Amygdala (tissue), 56 donors: ENCODE data around the gene H6PD.

Source experiments
- DNase-seq, 56 donors: peaks; one replicate each; lab custom pipeline; 2025; lab: John Stamatoyannopoulos, UW

The H6PD gene

DNA sequence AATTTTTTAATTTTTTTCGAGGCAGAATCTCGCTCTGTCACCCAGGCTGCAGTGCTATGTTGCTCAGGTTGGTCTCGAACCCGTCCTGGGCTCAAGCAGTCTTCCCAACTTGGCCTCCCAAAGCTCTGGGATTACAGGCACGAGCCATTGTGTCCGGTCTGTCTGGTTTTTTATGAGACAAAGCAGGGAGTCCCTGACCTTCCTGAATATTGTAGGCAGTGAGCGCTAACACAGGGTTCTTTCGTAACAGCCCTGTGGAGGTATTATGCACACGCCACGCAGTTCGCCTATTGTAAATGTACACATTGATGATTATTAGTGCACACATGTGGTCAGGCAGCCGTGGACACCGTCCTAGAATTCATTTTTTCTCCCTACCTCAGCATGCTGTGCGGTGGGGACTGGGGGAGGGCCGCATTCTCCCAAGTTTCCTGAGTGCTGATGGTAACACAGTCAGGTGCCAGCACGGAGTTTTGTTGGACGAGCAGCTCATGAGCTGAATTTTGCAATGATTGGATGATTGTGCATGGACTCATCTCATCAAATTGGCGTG, 77.7 kb downstream of the H6PD start:
- DNase-seq, result no peak

- DNase-seq, result no peak
Observed at GRCh38 chr1:9313576-9313975, 79.0 kb downstream of the H6PD start.

- DNase-seq, result no peak
Observed at GRCh38 chr1:9314111-9314510, 79.5 kb downstream of the H6PD start.

GRCh38 chr1:9314711-9315379, 80.3 kb downstream of the H6PD start:
- DNase-seq, result no peak

DNA sequence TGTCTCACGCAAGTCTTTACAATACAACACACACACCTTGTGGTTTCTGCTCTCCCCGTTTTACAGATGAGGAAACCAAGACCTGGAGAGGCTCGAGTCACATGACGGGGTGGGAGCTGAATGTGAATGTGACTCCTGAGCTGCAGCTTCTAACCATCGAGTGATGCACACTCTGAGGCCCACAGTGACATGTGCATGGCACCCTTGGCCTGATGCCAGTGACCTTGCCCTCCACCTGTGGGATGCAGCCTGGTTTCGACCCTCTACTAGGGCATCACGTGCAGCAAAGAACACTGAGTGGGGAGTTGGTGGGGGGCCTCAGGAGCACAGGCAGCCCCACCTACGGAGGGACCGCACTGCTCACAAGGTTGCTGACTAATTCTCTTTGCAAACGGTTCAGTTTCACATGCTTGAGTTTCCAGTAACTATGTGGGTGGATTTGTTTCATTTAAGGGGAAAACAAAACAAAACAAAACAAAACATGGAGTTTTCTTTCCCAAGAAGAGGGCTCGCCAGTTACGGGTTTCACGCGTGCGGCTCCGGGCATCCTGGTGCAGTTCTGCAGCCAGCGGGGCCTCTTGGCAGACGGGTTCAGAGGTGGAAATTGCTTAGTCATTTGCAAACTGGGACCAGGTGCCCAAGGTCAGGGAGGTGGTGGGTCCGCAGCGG, 81.0 kb downstream of the H6PD start:
- DNase-seq, result peak in 2 of 56 donors; percentile 44 to 45

DNA sequence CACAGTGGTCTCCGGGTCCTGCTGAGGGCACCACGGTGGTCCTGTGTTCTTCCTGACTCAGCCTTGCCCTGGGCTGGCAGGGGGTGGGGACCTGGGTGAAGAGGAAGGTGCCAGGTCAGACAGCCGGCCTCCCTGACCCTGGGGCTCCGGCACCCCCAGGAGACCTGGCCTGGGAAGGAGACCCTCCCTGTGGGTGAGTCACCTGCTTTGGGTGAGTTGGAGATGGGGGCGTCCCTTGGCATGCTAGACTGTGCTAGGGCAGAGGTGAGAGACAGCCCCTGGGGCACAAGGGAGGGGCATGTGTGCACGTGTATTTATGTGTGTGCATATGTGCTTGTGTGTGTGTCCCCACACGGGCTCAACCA, 81.5 kb downstream of the H6PD start:
- no peak for DNase-seq

DNA sequence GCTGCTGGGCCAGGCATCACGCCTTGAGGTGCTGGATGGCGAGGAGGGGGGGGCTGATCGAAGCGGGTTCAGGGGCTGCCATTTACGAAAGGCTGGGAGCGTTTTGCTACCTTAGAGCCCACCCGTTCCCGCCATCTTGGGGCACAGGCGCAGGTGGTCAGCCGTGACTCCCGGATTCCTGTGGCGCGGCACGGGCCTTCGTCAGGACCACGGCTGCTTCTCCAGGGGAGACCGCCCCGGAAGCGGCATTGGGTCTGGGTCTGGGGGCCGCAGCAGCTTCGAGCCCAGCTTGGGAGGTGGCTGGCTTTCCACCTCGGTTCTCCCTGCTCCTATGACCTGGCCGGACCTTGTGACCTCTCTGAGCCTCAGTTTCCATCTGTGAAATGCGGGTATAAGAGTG, 81.9 kb downstream of the H6PD start:
- DNase-seq, result no peak

DNA sequence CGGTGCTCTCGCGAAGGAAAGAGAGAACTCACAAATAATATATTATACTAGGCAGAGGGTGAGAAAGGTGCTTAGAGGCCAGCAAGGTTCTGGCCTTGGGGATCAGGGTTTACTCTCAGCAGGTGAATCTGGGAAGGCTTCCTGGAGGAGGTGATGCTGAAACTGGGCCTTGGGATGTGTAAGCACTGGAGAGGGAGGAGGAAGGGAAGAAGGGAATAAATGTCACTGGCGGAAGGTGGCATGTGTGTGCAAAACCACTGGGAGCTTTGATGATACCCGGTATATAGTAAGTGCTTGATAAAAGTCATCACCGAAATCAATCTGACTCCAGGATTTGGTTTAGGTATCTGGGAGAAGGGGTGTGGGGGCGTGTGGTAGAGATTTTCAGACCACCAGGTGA, 82.5 kb downstream of the H6PD start:
- DNase-seq, result no peak

- DNase-seq, result peak in 12 of 56 donors; percentile 10 to 55 (median 25)
Observed at GRCh38 chr1:9317591-9318417, 83.2 kb downstream of the H6PD start.

GRCh38 chr1:9319208-9319788, 84.7 kb downstream of the H6PD start:
- DNase-seq, result no peak

- no peak for DNase-seq
Observed at GRCh38 chr1:9319789-9320519, 85.4 kb downstream of the H6PD start.
